NB4 (cell line): ENCODE data around the gene PCSK6.

Experiments used
- DNase-seq: peaks from one replicate; pipeline ENCODE4 v3.0.0; 2010; ENCODE audit warnings: low read depth
- H3K4me3 ChIP-seq: one replicate; pipeline ENCODE4 v1.5.1; 2011; ENCODE audit warnings: mild to moderate bottlenecking, low read depth, low read length, moderate library complexity
- CTCF ChIP-seq: IDR thresholded peaks from one replicate; pipeline ENCODE4 v1.5.1; 2012; ENCODE audit warnings: low read depth, low read length
- MAX ChIP-seq: IDR thresholded peaks from 2 replicates; pipeline ENCODE4 v1.6.1; 2011; ENCODE audit warnings: low read depth, low read length
- MYC ChIP-seq: IDR thresholded peaks from 2 replicates; pipeline ENCODE4 v1.6.1; 2011; ENCODE audit warnings: low read depth, low read length
- POLR2A ChIP-seq: IDR thresholded peaks from 2 replicates; pipeline ENCODE4 v1.6.1; 2011; ENCODE audit warnings: mild to moderate bottlenecking; ENCODE audit not compliant: insufficient read length; ENCODE audit errors: extremely low read depth

The PCSK6 gene

GRCh38 chr15:101496198-101496986 is 6.9 kb upstream of the PCSK6 start:
- DNase-seq, result peak; percentile 73
- no peak overlapping the region for H3K4me3 ChIP-seq
- TF ChIP-seq MAX (peak; percentile 70), POLR2A (no peak), MYC (peak; percentile 44; the same call in 1 of the 2 replicates), CTCF (no peak)

- TF ChIP-seq MAX (no peak), CTCF (no peak), POLR2A (no peak), MYC (no peak)
- no peak for DNase-seq
- no peak overlapping the region for H3K4me3 ChIP-seq
Observed at GRCh38 chr15:101495334-101496197, 6.1 kb upstream of the PCSK6 start.

- no peak for DNase-seq
- TF ChIP-seq POLR2A, result no peak
- H3K4me3 ChIP-seq, result no peak overlapping the region
Observed at GRCh38 chr15:101494251-101494796, 4.8 kb upstream of the PCSK6 start.

- H3K4me3 ChIP-seq, result no peak overlapping the region
- DNase-seq, result peak; percentile 48
- TF ChIP-seq MAX (no peak), CTCF (no peak), MYC (no peak), POLR2A (no peak)
Observed at GRCh38 chr15:101492766-101493692, 3.5 kb upstream of the PCSK6 start.

- no peak for DNase-seq
- TF ChIP-seq MAX (no peak), MYC (no peak), CTCF (no peak), POLR2A (no peak)
- no peak overlapping the region for H3K4me3 ChIP-seq
Observed at GRCh38 chr15:101491734-101492640, 2.5 kb upstream of the PCSK6 start.
